AG09319 (cell line): ENCODE measurements around the gene GLI3.
A peak's percentile ranks its signal among the peaks of the same experiment; 100 is the strongest.

Experiments
- DNase-seq: peaks from one replicate; pipeline ENCODE4 v3.0.0-alpha.2; 2010; ENCODE audit warnings: low read depth; ENCODE audit errors: extremely low read depth
- TF ChIP-seq, protein P1 (sequence below): IDR thresholded peaks from 2 replicates; pipeline ENCODE4 v1.5.1; 2011; ENCODE audit warnings: low read depth, mild to moderate bottlenecking, inconsistent platforms, low read length, moderate library complexity

GLI3 gene

DNA sequence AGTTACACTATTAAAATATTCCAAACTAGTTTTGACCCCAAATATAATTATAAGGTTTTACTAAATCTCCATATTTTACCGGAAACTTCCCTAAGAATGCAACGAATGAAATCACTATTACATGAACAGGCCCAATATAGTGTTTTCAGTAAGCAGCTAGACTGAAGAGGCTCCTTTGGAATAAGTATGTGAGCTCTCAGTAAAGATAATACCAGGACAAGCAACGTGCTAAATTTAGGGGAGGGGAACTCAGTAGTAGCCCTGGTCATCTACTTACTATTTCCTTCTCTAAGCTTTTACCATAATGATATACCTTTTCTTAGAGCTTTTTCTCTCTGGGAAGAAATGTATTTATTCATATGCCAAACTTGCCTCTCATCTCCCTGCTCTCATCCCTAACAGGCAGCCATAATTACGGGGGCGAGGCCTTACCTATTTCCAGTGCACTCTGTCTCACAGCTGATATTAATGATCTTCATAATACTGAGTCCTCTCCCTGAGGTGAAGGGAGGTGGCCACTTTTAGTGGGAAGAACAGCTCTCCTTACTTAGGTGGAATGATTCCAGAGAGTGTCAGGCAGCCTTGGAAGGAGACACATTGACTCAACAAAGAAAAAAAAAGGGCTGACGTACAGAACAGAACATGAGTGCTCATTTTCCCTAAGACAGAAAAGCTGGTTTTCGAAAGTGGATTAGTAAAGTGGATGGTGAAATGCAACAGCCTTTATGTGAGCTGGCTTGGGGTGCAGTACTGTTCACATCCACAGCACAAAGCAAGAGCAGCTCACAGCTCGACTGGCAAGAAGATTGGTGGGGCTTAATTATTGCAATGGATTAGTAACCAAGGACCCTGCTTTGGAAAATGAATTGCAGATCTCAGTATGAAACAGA, 165.4 kb downstream of the GLI3 start:
- TF ChIP-seq, protein P1, sequence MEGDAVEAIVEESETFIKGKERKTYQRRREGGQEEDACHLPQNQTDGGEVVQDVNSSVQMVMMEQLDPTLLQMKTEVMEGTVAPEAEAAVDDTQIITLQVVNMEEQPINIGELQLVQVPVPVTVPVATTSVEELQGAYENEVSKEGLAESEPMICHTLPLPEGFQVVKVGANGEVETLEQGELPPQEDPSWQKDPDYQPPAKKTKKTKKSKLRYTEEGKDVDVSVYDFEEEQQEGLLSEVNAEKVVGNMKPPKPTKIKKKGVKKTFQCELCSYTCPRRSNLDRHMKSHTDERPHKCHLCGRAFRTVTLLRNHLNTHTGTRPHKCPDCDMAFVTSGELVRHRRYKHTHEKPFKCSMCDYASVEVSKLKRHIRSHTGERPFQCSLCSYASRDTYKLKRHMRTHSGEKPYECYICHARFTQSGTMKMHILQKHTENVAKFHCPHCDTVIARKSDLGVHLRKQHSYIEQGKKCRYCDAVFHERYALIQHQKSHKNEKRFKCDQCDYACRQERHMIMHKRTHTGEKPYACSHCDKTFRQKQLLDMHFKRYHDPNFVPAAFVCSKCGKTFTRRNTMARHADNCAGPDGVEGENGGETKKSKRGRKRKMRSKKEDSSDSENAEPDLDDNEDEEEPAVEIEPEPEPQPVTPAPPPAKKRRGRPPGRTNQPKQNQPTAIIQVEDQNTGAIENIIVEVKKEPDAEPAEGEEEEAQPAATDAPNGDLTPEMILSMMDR, result no peak; the same call in 1 of the 2 replicates
- DNase-seq, result peak; percentile 4

DNA sequence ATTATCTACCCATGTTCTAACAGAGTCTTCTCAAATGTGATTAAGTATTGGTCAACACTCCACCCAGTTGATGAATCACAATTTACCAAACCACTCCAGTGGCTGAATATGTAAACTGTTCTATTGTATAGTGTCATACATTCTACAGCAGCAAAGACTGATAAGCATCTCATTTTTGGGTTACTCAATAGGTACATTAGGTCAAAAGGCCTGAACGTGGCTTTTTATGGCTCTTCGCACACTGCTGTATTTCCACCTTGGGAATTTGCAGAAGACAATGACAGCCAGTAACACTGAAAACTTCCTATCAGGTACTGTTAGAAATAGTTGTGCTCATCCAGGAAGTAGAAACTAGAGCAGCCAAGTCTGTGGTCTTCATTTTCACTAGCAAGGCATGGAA, 166.9 kb downstream of the GLI3 start:
- TF ChIP-seq, protein P1, result no peak
- DNase-seq, result no peak

GRCh38 chr7:42069590-42069989, 167.4 kb downstream of the GLI3 start:
- TF ChIP-seq, protein P1, result no peak
- no peak for DNase-seq

- TF ChIP-seq, protein P1, result no peak
- no peak for DNase-seq
Measured at GRCh38 chr7:42068554-42069280, 168.3 kb downstream of the GLI3 start.

GRCh38 chr7:42065942-42066341, 171.1 kb downstream of the GLI3 start:
- no peak for DNase-seq
- TF ChIP-seq, protein P1, result no peak

- no peak for DNase-seq
- TF ChIP-seq, protein P1, result no peak
Measured at GRCh38 chr7:42065015-42065414, 172.0 kb downstream of the GLI3 start.

DNA sequence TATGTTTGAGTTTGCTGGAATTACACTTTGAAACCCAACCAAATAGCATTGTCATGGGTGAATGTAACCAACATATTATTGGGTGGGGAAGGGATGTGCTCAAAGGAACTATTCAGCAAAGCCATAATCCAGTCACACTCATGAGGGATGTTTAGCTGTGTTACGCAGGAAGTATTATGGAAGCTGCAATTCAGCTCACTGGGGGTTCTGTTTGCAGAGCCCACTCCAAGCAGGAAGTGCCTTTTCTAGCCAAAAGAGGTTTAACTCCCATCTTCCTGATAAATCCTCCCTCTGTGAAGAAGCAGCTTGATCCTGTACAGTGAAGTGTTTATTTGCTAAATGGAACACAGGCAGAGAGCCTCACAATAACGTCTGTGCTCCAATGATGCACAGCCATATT, 172.5 kb downstream of the GLI3 start:
- TF ChIP-seq, protein P1, result no peak

More for the DNA sequence above, 172.5 kb downstream of the GLI3 start:
- no peak for DNase-seq
